Fibroblast of peridontal ligament (primary cell): ENCODE results near the gene DNA2.
"Not testable (repeated sequence)": the region's sequence is repeated elsewhere in the genome, so short reads cannot be mapped to it uniquely, and the experiment has no call there.

ENCODE experiments used
- DNase-seq: peaks from one replicate; pipeline ENCODE4 v3.0.0-alpha.2; 2010; ENCODE audit errors: extremely low read depth

Gene DNA2, protein sequence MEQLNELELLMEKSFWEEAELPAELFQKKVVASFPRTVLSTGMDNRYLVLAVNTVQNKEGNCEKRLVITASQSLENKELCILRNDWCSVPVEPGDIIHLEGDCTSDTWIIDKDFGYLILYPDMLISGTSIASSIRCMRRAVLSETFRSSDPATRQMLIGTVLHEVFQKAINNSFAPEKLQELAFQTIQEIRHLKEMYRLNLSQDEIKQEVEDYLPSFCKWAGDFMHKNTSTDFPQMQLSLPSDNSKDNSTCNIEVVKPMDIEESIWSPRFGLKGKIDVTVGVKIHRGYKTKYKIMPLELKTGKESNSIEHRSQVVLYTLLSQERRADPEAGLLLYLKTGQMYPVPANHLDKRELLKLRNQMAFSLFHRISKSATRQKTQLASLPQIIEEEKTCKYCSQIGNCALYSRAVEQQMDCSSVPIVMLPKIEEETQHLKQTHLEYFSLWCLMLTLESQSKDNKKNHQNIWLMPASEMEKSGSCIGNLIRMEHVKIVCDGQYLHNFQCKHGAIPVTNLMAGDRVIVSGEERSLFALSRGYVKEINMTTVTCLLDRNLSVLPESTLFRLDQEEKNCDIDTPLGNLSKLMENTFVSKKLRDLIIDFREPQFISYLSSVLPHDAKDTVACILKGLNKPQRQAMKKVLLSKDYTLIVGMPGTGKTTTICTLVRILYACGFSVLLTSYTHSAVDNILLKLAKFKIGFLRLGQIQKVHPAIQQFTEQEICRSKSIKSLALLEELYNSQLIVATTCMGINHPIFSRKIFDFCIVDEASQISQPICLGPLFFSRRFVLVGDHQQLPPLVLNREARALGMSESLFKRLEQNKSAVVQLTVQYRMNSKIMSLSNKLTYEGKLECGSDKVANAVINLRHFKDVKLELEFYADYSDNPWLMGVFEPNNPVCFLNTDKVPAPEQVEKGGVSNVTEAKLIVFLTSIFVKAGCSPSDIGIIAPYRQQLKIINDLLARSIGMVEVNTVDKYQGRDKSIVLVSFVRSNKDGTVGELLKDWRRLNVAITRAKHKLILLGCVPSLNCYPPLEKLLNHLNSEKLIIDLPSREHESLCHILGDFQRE

DNA sequence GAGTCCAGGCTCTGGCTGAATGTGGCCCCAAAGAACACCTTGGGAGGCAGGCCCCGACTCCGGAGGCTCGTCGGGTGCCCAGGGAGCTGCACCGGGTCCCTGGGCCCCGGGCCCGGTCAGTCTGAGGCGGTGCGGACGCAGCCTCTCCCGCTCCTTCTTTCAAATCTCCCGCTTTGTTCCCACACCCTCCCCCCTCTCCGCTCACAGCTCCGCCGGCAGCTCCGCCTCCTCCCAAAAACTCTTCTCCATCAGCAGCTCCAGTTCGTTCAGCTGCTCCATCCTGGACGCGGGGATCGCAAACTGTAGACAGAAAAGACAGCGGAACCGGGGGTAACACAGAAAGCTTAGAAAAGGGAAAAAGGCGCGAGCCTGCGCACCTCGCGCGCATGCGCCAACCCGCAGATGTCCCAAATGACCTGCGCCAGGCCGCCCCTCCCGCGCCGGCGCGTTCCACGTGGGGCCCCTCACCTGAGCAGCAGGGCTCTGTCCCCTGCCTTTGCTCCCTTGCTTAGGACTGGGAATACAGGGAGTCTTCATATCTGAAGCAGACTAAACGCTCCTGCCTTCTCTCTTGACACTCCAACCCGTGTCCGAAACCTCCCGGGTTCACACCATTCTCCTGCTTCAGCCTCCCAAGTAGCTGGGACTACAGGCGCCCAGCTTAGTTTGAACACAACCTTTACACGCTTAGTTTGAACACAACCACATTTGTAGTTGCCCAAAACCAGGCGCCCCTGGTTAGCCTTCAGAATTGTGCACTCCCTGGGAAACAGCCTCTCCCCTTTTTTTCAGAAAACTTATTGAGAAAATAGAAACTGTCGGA lies at the start of gene DNA2:
Gene DNA2, minus strand, starts transcription at position 388 of the 823 bp plus-strand sequence. Its CDS starts 109 bp downstream, at position 279.
- peak; percentile 48 for DNase-seq

DNA sequence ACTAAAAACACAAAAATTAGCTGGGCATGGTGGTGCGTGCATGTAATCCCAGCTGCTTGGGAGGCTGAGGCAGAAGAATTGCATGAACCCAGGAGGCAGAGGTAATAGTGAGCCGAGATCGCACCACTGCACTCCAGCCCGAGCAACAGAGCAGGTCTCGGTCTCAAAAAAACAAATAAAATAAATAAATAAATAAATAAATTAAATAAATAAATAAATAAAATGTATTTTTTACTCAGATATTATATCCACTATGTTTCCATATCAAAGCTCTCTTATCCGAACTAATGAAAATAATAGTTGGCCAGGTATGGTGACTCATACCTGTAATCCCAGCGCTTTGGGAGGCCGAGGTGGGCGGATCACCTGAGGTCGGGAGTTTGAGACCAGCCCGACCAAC lies 46.8 kb upstream of the DNA2 start:
- not testable (repeated sequence) for DNase-seq

DNA sequence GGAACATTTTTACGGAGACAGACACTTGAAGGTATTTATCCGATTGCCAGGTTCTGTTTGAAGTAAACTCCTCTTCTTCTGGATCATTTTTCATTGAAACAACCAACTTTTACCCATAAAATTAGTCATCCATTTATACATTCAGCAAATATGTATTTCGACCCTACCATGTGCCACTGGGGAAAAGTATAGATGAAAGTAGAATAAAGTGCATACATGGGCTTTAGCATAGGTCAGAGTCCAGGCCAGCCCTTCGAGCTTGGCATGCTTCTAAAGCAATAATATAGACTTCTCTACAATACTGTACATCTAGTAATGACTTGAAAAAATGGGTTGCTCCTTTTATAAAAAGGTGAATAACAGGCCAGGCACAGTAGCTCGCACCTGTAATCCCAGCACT lies 45.4 kb upstream of the DNA2 start:
- DNase-seq, result no peak

DNA sequence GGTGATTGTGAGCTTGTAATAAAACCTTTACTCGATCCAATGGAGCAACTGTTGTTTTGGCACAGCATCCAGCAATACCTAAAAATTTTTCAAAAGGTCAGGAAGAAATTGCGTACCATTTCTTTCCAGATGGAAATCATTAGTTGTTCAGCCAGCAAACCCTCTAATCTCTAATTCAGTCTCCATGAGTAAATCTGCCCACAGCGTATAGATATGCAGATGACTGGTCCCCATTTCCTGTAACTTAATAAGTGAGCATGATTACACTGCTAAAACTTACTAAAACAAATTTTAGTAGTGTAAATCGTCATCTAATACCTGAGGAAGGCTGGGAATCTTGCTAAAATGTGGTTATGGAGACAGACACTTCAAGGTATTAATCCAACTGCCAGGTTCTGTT lies 45.0 kb upstream of the DNA2 start:
- peak; percentile 76 for DNase-seq

DNA sequence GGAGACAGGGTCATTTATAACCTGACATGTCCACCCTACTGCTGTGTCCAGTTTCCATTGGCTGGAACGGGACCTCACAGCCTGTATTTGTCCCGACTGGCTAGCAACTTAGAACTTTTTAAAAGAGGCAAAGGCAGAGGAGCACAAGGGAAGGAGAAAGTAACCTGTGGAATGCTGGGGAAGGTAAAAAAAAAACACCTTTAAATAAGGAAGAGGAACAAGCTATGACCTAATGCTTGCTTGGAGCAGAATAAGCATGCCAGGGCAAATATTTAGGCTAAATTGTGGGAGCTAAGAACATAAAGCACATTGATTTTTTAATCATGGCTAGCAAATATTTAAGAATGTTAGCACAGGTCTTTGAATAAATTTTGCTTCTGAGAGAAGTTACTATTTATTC lies 44.4 kb upstream of the DNA2 start:
- not testable (repeated sequence) for DNase-seq

DNA sequence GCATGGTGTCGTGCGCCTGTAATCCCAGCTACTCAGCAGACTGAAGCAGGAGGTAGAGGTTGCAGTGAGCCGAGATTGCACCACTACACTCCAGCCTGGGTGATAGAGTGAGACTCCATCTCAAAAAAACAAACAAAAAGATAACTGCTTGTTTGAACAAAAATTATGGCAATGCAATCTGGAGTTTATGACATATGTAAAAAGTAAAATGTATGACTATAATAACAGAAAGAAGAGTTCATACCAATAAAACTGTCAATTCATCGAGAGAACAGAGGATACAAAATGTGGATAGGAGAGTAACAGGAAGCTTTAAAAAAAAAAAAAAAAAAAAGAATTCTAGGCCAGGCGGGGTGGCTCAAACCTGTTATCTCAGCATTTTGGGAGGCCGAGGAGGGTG lies 36.3 kb upstream of the DNA2 start:
- DNase-seq, result no peak

DNA sequence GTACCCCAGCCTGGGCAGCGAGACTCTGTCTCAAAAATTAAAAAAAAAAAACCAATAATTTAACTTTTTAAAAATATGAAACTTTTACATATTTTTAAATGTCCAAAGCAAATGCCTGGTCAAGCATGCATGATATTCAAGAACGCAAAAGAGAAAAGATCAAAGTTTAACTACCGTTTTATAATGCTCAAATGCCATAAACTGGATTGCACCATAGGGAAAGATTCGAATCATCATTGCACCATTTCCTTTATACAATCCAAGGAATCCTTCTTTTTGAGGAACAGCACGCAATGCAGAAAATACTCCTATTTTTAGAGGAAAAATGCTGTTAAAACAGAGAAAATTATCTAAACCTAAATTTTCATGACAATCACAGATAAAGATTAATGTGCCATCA lies 34.6 kb upstream of the DNA2 start:
- no peak for DNase-seq

DNA sequence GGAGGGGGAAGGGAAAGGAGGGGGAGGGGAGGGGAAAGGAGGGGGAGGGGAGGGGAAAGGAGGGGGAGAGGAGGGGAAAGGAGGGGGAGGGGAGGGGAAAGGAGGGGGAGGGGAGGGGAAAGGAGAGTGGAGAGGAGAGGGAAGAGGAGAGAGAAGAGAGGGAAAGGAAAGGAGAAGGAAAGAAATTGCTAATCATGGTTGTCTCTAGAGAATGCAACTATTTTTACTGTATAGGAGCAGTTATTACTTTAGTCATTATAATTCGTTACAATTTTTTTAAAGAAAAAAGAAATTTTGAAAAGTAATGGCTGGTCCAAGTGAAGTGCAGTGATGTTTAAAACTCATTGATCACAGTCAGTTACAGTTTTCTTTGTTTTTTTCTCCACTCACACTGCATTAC lies 31.1 kb upstream of the DNA2 start:
- DNase-seq, result no peak

DNA sequence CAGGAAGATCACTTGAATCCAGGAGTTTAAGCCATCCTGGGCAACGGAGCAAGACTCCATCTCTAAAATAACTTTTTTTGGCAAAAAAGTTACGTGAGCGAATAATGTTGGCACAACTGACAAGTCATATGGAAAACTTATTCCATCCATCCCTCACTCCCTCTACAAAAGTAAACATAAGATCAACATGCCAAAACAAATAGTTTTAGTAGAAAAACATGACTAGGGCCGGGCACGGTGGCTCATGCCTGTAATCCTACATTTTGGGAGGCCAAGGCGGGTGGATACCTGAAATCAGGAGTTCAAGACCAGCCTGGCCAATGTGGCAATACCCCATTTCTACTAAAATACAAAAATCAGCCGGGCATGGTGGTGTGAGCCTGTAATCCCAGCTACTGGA lies 29.9 kb upstream of the DNA2 start:
- no peak for DNase-seq

DNA sequence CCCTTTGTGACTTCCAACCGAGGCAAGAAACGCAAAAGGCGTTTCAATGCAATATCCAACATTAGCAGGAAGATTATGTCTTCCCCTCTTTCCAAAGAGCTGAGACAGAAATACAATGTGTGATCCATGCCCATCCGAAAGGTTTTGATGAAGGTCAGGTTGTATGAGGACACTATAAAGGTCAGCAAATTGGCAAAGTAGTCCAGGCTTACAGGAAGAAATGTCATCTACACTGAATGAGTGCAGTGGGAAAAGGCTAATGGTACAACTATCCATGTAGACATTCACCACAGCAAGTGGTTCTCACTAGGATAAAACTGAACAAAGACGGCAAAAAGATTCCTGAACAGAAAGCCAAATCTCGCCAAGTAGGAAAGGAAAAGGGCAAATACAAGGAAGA lies 27.8 kb upstream of the DNA2 start:
- no peak for DNase-seq

DNA sequence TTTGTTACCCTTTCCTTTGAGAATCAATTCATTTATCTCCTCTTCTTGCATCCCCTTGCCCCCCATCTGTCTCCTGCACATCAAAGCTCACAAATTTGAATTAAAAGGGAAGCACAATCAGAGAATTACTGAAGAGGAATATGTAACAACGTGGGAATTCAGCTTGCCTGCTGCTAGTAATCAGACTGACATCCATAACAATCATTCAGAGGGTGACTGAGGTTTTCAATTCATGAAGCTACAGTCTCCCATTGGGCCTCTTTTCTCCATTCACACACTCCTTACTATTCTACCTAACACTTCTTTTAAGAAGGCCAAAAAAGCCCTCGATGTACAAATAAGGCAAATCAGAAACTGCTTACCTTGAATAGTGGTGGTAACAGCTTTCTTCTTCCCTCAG lies 24.3 kb upstream of the DNA2 start:
- no peak for DNase-seq

DNA sequence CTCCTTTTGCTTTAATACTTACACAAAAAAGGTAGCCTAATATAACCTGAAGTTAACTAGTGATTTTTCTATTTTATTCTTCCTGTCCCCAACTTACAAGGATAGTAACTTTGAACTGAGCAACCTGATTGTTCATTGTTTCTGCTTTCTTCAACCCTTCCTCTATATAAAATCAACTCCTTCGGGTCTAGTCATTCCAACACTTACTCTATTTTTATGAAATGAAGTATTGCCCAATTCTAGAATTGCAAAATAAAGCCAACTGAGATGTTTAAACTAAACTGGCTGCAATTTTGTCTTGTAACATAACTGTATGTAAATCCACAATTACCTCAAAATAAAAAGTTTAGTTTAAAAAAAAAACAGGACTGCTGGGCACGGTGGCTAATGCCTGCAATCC lies 20.3 kb upstream of the DNA2 start:
- DNase-seq, result peak; percentile 67

DNA sequence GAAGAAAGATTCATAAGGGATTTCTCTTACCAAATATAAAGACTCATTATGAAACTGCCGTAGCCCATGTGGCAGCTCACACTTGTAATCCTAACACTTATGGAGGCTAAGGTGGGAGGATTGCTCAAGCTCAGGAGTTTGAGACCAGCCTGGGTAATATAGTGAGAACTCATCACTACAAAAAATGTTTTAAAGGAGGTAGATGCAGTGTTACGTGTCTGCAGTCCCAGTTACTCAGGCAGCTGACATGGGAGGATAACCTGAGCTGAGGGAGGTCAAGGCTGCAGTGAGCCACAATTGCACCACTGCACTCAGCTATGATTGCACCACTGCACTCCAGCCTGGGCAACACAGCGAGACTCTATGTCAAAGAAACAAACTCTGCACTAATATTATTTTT lies 18.1 kb upstream of the DNA2 start:
- no peak for DNase-seq

DNA sequence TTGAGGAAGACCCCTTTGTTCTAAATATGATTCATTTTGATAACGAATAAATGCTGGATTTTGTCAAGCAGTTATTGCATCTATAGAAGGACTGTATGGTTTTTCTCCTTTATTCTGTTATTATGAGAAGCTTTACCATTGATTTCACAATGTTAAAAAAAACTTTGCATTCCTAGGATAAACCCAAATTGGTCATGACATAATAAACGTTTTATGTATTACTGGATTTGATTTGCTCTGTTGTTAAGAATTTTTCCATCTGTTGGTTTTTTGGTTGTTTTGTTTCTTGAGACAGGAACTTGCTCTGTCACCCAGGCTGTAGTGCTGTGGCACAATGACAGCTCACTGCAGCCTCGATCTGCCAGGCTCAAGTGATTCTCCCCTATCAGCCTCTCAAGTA lies 2.2 kb upstream of the DNA2 start:
- peak; percentile 33 for DNase-seq

DNA sequence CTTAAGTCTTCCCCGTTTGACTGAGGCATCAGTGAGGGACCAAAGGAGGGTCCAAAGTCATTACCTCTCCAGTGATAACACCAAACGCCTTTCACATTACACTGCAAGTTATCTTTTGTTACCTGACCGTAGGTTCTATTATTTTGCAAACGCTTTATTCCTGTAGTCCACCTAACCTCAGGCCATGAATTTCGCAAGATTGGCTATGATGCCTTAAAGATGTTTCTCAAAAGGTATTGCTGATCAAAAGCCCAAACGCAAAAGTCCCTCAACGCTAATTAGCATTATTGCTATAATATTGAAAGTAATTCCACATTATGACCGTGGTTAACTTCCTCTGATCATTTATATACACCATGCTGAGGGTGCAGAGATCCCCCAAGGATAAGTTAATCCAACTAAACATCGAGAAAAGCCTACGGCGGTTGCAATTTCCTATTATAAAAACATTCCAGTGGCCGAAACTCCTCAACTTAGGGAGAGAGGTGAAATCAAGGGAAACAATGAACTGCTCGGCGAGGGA lies 649 bp downstream of the DNA2 start:
- no peak for DNase-seq

DNA sequence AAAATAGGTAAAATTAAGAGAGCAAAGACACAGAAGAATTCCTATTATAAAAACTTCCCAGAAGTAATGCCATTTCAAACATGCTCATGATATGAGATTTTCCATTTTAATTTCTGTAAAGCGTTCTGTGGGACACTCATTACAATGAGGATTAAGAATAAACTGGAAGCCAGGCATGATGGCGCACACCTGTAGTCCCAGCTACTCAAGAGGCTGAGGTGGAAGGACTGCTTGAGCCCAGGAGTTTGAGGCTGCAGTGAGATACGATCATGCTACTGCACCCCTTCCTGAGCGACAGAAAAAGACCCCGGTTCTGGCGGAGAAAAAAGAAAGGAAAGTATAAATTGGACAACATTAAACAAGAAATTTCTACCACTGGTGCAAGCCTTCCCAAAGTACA lies 1.5 kb downstream of the DNA2 start:
- no peak for DNase-seq

DNA sequence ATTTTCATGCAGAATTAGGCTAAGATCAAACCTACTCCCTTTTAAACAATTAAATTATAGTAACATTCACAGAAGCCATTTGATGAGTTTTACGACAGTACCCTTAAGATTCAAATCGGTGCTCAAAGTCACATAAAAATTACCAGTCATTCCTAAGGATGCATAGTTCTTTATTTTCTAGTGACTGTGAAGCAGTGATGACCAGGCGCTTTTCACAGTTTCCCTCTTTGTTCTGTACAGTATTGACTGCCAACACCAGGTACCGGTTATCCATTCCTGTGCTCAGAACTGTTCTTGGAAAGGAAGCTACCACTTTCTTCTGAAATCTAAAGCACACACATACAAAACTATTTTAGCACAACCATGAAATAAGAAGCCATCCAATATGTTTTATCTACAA lies 1.9 kb downstream of the DNA2 start:
- no peak for DNase-seq

DNA sequence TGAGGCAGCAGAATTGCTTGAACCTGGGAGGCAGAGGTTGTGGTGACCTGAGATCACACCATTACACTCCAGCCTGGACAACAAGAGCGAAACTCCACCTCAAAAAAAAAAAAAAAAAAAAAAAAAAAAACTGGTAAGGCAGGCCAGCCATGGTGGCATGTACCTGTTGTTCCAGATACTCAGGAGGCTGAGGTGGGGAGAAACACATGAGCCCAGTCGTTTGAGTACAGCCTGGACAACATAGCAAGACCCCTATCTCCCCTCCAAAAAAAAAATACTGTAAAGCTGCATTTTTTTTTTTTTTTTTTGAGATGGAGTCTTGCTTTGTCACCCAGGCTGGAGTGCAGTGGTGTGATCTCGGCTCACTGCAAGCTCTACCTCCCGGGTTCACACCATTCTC lies 7.0 kb downstream of the DNA2 start:
- DNase-seq, result not testable (repeated sequence)

DNA sequence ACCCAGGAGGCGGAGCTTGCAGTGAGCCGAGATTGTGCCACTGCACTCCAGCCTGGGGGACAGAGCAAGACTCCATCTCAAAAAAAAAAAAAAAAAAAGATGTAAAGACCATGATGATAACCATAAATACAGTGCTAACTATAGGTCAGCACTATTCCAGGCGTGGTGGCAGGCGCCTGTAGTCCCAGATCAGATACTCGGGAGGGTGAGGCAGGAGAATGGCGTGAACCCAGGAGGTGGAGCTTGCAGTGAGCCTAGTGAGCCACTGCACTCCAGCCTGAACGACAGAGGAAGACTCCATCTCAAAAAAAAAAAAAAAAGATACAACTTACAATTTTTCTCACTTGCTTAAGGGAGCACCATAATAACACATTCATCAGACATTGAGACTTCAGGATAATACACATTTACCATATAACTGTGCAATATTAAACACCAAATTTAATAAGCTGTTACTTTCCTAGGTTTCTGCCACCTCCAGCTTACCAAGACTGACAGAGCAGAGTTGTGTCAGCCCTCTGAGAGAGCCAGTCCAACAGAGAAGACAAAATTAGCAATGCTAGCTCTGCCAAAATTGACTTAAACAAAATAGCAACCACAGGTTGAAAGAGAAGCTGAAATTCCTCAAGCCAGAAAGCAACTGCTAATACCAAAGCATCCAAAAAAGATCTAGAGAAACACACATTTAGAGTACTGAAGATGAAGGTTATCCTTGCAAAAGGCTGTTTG lies 8.2 kb downstream of the DNA2 start:
- no peak for DNase-seq

DNA sequence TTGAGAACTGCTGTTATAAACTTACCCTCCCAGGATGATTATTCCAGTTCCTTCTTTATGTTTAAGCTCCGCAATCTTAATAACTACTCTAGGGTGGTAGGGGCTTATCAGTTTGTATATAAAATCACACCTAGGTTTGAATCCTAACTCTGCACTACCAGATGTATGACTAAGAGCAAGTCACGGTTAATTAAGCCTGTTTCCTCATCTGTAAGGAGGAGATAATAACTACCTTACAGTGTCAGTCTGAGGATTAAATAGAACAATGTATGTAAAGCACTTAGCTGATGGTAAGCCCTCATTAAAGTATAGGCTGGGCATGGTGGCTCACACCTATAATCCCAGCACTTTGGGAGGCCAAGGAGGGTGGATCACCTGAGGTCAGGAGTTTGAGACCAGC lies 9.2 kb downstream of the DNA2 start:
- no peak for DNase-seq

DNA sequence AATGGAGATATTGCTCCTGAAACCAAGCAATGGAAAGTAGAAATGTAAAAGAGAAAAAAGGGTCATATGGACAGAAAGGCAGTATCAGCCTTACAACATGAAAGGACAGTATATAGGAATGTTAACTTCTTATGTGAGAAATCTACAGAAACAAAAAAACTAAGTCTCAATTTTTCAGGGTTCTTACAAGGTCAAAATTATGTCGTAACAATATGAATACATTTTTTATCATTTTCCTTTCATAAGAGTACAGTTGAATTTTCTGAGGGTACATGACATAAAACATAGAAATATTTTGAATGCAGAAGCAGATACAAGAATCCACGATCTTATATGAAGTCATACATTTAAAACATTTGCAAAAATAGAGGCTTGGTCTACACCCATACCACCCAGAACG lies 10.7 kb downstream of the DNA2 start:
- DNase-seq, result no peak
